SKM-1 (cell line): ENCODE measurements around the gene CARD14.
A peak's percentile ranks its signal among the peaks of the same experiment; 100 is the strongest.

ENCODE experiments used
- DNase-seq: peaks from one replicate; lab custom pipeline; 2025; ENCODE audit not compliant: unreplicated experiment; lab: John Stamatoyannopoulos, UW

Gene CARD14

DNA sequence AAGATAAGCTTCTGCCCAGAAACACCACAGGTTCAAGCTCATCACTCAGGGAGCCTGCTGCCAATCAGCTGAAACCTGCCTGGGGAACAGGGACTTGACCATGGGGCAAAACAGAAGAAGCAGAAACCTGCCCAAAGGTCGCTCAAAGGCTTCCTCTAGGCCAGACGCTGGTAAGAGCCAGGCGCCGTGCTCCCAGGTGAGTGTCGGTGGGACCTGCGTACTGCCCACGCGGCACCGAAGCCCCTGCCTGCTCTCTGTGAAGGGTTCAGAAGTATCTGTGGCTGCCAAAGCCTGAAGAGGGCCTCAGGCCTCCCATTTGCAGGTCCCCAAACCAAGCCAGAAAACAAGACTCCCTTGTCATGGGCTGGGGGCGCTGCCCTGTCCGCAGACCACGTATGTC is 39.9 kb downstream of the CARD14 start:
- DNase-seq = no peak

DNA sequence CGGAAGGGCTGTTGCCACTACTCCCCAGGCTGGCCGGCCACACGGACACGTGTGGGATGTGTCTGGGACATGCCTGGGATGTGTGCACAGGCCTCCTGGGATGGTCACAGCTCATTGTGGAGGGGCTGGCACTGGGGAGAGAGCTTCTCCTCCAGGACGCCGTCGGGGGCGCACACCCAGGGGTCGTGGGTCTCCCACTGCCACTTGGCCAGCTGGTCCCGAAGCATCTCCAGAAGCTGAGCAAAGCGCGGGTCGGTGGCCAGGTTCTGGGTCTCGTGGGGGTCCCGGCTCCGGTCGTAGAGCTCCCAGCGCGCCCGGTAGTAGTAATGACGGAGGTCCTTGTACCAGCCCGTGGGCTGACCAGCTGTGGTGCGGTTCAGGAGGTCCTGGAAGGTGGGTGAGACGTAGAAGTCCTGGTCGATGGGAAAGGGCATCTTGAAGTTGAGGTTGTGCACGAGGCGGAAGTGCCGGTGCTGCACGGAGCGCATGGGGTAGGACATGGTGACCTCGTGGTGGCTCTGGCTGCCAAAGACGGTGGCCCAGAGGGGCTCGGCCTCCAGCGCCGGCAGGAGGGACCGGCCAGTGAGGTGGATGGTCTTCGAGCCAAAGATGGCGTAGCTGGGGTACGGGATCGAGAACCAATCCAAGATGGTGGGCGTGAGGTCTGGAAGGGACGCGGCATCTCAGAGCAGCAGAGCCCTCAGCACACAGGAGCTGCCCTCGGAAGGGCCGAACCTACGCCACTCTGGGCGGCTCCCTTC is 40.7 kb downstream of the CARD14 start:
- no peak for DNase-seq

DNA sequence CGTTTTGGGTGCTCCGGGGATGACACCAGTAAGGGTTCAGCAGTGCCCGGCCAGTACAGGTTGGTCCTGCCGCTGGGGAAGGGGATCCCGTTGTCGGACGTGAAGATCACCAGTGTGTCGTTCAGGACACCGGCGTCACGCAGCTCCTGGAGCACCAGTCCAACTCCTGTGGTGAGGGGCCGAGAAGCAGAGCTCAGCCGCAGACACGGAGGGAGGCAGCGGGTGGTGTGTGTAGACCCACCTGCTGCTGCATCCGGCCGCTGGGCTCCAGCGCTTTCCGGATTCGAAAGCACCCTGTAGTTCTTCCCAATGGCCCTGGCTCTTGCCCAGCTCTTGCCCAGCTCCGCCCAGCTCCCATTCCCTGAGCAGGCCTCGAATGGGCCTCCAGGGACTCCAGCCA is 42.3 kb downstream of the CARD14 start:
- no peak for DNase-seq

DNA sequence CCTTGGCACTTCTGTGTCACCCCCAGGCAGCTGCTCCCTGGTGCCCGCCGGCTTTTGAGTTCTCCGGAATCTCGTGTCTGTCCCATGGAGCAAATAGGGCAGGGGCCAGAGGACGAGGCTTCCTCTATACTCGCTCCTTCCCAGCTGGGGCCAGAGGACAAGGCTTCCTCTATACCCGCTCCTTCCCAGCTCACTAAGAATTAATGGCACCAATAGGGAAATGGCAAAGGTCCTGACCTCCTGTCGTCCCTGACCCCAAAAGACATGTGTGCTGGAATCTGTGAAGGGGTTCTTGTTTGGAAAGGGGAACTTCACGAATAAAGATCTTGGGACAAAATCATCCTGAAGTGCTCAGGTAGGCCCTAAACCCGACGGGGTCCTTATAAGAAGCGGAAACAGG is 42.7 kb downstream of the CARD14 start:
- no peak for DNase-seq

DNA sequence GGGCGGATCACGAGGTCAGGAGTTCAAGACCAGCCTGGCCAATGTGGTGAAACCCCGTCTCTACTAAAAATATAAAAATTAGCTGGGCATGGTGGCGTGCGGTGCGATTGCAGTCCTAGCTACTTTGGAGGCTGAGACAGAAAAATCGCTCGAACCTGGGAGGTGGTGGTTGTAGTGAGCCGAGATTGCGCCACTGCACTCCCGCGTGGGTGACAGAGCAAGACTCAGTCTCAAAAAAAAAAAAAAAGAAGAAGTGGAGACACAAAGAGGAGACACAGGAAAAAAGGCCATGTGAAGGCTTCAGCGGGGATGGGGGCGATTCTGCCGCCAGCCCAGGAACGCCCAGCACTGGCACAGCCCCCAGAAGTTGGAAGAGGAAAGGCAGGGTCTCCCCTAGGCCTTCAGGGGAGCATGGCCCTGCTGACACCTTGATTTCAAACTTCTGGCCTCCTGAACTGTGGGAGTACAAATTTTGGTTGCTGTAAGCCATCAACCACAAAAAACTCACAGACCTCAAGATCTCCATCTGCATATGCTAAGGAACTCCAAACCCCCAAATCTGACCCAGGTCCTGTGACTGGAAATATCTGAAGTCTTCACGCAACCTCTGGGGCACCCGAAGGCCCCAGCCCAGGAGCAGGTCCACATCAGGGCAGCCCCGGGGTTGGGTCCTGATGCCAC is 43.3 kb downstream of the CARD14 start:
- DNase-seq = peak; percentile 11

DNA sequence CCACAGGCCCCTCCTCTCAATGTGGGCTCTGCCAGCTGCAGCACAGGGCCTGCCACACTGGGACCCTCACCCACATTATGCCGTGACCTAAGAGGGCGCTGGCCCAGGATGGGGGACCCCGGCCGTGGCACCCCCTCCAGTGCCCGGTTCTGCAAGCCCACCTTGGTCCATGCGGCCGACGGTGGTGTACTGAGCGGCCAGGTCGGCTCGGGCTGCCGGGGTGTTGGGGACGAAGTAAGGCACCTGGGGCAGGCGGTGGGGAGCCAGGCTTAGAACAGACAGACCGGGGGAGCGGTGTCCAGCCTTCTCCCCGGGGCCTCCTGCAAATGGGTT is 43.8 kb downstream of the CARD14 start:
- no peak for DNase-seq

DNA sequence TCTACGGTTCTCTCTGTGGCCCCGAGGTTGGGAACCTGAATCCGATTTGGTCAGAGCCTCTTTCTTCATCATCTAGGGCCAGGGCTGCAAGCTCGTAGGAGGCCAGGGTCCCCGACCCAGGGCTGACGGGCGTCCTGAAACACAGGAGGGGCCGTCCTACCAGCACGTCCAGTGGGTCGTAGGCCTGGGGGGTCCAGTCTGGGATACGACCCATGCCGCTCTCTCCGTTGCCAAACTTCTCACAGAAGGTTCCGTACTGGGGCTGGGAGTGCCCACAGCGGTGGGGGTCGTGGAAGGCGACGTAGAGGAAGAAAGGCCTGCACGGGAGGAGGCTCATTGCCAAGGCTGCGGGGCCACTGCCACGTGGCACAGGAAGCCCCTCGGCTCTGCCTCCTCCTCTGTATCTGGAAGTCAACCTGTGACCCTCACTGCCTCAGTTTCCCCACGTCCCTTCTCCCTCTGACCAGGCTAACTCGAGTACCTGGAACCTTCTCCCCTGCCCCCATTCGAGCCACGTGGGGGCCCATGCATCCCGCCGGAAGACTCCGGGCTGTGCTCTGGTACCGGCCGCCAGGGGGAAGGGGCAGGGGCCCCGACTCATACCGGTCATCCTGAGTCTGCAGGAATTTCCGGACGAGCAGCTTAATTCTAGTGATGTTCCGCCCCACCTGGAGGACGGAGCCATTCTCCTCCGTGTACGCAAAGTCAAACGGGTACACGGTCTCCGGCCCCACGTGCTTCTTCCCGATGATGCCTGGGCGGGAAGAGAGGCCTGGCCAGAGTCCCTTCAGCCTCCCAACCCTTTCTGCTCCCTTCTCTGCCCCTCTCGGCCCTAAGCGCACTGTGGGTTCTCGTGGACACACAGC is 44.4 kb downstream of the CARD14 start:
- DNase-seq = no peak

DNA sequence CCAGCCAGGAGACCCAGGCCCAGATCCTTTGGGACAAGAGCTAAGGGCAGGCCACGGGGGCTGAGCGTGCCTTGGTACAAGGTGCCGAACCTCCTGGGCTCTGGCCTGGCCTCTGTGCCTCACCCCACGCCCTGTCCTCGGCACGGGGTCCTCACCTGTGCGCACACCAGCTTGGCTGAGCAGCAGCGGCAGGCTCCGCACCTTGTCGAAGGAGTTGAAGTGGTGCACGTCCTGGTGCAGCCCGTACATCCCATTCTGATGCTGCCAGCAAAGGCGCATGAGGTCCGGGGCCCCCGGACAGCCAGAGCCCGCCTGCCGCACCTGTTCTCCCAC is 45.0 kb downstream of the CARD14 start:
- DNase-seq = no peak

DNA sequence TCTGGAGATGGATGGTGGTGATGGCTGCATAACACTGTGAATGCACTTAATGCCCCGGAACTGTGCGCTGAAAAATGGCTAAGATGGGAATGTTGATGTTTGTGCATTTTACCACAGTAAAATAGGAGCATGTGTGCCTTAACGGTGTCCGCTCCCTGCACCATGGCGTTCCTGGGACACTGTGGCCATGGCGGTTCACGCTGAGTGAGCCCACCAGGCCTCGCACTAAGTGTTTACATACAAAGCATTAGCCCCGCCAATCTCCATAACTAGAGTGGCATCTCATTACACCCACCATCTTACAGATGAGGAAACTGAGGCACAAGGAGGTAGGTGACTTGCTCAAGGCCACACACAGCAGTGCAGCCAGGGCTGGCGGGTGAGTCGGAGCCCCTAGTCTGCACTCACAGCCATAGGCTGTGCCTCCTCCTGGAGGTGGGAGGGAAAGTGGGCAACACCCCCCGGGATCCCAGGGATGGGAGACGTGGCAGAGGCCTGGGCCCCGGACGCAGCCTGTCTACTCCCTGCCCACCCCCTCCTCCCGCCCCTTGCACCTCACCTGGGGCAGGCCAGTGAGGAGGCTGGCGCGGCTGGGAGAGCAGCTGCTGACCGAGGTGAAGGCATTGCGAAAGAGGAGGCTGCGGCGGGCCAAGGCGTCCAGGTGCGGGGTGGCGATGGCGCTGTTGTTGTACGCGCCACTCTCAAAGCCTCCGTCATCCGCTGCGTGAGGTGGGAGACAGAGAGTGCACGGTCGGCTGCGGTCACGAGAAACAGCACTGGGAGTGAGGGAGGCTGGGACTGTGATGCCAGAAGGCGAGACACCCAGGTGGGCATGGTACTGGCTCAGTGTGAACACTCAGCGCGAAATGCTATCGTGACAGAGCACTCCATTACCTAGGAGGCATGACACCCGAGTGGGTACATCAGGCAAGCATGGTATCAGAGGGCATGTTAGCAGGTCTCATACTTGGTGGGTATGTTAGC is 46.9 kb downstream of the CARD14 start:
- DNase-seq = no peak

DNA sequence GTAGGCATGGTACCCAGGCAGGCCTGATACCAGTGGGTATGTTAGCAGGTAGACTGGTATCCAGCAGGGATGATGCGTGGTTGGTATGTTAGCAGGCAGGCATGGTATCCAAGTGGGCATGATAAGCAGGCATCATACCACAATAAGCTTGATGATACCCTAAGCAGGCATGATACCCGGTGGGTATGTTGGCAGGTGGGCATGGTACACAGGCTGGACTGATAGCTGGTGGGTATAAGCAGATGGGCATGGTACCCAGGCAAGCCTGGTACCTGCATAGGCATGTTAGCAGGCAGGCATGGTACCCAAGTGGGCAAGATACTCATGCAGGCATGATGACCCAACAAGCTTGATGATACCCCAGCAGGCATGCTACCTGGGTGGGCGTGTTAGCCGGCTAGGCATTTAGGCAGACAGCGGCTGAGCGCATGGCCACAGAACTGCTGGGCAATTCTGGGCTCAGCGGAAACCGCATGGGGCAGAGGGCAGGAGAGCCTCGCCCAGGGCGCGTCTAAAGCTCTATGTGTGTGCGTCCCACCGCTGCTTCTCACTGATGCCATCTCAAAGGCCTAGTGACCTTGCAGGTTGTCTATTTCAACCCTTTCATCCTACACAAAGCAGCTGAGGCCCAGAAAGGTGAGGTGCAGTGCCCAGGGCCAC is 48.0 kb downstream of the CARD14 start:
- DNase-seq = no peak

DNA sequence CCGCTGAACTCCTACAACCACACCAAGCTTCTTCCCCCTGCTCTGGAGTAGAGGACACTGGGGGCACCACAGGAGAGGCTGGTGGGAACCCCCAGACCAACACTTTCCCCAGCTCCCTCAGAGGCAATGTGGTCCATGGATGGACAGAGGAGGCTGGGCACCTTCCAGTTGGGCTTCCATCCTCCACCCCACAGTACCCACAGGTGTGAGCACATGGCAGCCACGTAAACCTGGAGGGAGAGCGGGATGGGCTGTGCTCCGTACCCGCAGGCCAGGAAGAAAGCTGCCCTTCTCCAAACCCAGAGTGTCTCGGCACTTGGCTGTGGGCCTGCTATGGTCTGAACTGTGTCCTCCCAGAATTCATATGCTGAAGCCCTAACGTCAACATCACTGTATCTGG is 48.6 kb downstream of the CARD14 start:
- no peak for DNase-seq

DNA sequence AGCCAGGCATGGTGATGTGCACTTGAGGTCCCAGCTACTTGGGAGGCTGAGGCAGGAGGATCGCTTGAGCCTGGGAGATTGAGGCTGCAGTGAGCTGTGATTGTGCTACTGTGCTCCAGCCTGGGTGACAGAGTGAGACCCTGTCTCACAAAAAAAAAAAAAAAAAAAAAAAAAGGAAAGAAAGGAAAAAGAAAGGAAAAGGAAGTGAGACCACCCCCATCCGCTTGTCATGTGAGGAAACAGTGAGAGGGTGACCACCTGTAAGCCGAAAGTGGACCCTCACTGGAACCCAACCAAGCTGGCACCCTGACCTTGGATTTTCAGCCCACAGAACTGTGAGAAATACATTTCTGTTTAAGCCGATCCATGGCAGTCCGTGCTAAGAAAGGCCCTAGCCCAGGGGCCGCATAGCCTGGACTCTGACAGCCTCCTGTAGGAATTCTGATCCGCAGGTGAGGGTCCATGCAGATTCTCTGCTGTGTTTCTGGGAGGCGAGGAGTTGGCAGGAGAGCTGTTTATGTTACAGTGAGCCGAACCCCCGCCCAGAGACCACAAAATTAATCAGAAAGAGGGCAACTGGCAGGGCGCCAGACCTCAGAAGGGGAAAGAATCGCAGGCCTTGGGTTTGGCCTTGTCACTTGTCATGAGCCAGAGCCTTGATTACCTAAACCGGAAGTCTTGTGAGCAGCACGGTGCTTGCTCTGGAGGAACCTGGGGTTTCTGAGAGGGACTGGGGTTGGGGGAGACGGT is 49.4 kb downstream of the CARD14 start:
- peak; percentile 53 for DNase-seq

DNA sequence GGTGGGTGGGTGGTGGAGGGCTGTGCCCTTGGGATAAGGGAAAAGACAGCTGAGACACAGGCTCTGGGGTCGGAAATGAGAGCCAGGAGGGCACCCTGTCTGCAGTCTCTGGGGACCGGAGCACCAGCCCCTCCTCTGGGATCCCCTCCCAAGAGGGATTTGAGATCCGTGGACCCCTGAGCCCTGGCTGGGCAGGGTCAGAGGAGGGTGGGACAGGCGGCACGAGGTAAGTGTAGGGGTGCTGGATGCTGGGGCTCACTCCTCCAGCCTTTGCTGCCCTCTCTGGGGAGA is 49.9 kb downstream of the CARD14 start:
- no peak for DNase-seq

DNA sequence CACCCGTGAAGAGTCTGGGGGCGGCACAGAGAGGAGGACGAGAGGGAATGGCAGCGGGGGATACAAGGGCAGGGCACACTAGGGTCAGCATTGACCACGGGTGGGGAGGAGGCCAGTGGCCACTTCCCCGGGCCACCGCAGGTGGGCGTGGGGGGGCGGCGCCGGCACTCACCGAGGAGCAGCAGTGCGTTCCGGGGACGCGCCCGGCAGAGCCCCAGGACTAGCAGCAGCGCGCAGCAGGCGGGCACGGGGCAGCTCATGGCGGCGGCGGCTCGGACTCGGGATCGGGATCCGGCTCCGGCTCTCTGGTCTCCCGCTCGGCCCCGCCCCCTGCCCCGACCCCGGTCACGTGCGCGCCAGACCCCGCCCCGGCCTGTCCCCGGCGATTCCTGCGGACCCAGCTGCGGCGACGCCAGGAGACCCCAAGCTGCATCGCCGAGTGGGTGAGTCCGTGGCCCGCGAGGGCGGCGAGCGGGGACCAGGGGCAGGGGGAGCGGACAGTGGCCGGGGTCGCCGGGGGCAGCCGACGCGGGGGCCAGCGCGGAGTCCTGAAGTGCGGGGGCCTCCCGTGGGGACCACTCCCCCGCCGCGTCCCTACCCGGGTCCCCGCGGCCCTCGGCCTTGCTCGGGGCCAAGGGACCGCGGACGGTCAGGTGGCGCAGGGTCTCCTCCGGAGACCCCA is 50.4 kb downstream of the CARD14 start, which contains the start of the genes SGSH and SLC26A11:
Gene SGSH (minus strand): TSS at position 280 of the 682 bp plus-strand sequence. CDS start 20 bp downstream, at position 260.
Gene SLC26A11 (plus strand): TSS at position 374 of the 682 bp plus-strand sequence. CDS start 1,134 bp downstream, outside the sequence.
- no peak for DNase-seq

DNA sequence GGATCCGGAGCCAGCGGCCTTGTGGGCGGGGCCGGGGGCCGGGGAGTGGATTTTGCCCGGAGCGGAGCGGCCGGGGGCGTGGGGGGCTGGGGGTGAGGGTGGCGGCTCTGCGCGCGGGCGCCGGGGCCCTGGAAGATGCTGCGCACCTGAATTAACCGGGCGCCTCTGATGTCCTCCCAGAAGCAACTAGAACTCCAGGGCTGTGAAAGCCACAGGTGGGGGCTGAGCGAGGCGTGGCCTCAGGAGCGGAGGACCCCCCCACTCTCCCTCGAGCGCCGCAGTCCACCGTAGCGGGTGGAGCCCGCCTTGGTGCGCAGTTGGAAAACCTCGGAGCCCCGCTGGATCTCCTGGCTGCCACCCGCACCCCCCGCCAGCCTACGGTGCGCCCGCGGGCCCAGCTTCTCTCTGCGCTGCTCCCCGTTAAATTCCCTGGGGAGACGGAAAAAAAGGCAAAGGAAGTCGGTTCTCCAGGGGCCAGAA is 50.9 kb downstream of the CARD14 start:
- no peak for DNase-seq

DNA sequence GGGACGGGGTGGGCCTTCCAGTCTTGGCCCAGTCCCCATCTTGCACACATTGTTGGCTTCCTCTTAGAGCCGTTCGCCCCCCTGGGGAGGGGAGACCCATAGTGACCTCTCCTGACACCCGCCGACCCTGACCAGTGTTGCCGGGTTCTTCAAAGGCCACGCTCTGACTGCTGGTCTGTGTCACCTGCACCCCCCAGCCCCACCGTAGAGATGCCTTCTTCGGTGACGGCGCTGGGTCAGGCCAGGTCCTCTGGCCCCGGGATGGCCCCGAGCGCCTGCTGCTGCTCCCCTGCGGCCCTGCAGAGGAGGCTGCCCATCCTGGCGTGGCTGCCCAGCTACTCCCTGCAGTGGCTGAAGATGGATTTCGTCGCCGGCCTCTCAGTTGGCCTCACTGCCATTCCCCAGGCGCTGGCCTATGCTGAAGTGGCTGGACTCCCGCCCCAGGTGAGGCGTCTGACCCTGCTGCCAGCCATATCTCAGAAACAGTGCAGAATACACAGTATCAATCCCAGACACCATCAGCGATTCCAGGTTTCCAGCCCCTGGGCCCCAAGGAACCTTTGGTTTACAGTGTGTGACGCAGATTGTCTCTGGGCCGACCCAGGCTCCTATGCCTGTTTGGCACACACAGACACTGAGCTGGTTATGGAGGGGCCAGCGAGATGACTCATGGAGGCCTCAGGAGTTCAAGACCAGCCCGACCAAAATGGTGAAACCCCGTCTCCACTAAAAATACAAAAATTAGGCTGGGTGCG is 51.7 kb downstream of the CARD14 start:
- no peak for DNase-seq

DNA sequence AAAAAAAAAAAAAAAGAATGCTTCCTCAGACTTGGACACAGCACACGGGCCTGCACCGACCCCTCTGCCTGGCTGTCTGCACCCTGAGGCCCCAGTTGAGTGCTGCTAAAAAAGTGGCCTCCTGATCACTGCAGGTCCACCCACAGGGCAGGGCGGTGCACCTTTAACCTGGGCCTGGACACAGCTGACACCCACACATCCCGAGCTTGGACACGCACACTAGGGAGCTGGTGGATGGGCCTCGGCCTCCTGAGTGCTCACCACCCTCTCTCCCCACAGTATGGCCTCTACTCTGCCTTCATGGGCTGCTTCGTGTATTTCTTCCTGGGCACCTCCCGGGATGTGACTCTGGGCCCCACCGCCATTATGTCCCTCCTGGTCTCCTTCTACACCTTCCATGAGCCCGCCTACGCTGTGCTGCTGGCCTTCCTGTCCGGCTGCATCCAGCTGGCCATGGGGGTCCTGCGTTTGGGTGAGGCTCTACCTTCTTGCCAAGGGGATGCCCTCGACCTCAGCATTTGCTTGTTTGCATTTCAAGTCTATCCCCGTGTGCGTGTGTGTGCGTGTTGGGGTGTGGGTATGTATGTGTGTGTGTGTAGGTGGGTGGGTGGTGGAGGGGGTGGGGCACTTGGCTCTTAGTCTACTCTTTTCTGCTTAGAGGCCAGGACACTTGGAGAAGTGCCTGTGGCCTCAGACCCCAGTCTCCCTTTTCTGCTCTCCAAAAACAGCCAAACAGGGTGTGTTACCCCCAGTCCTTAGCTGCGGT is 52.7 kb downstream of the CARD14 start:
- no peak for DNase-seq
